Stimulated activated CD8-positive, alpha-beta memory T cell treated with anti-CD3 and anti-CD28 coated beads, Interleukin-12 subunit alpha, Interleukin-12 subunit beta, amount 100 ng/mL, for 24 hours (primary cell): ENCODE data around the gene ZNF324.
"Not testable (repeated sequence)": the region's sequence is repeated elsewhere in the genome, so short reads cannot be mapped to it uniquely, and the experiment has no call there.

Source experiments
- DNase-seq: peaks from one replicate; pipeline ENCODE4 v3.0.0-alpha.2; 2020; ENCODE audit errors: extremely low read depth

ZNF324 gene

DNA sequence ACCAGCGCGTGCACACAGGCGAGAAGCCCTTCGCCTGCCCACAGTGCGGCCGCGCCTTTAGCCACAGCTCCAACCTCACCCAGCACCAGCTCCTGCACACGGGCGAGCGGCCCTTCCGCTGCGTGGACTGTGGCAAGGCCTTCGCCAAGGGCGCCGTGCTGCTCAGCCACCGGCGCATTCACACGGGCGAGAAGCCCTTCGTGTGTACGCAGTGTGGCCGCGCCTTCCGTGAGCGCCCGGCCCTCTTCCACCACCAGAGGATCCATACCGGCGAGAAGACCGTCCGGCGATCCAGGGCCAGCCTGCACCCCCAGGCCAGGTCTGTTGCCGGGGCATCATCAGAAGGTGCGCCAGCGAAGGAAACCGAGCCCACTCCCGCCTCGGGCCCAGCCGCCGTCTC is 4.9 kb downstream of the ZNF324 start:
- DNase-seq, result no peak

- no peak for DNase-seq
Measured at GRCh38 chr19:58473775-58474174, 6.9 kb downstream of the ZNF324 start.

- DNase-seq, result no peak
Measured at GRCh38 chr19:58474291-58474996, 7.6 kb downstream of the ZNF324 start.

- no peak for DNase-seq
Measured at GRCh38 chr19:58474997-58475713, 8.3 kb downstream of the ZNF324 start.

- DNase-seq, result peak; percentile 92
Measured at GRCh38 chr19:58475714-58476497, 9.0 kb downstream of the ZNF324 start, which contains the start of gene ZNF446. ZNF446 (plus strand) TSS chr19:58476352; CDS start chr19:58477219, 867 bp downstream.

GRCh38 chr19:58476498-58477015 is 9.7 kb downstream of the ZNF324 start:
- no peak for DNase-seq

GRCh38 chr19:58477130-58477529 is 10.2 kb downstream of the ZNF324 start:
- DNase-seq, result no peak

- no peak for DNase-seq
Measured at GRCh38 chr19:58477871-58478270, 11.0 kb downstream of the ZNF324 start.

DNA sequence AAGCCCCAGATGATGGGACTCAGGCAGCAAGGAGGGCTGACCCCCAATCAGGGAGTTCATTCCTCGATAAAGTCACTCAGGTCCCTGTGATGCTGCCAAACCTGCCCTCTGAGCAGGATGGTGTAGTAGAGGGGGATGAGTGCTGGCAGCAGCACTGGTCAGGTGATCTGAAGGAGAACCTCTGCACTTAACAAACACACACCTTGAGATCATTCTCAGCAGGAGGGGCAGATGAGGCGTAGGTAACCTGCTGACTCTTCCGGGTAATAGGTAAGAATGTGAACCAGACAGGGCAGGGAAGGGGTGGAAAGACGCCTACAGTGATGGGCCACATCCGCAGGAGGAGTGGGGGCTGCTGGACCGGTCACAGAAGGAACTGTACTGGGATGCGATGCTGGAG is 12.4 kb downstream of the ZNF324 start:
- no peak for DNase-seq

- DNase-seq, result no peak
Measured at GRCh38 chr19:58479736-58480480, 13.0 kb downstream of the ZNF324 start.

- no peak for DNase-seq
Measured at GRCh38 chr19:58480481-58480830, 13.6 kb downstream of the ZNF324 start.

GRCh38 chr19:58480831-58481230 is 14.0 kb downstream of the ZNF324 start:
- no peak for DNase-seq

- DNase-seq, result no peak
Measured at GRCh38 chr19:58482372-58482771, 15.5 kb downstream of the ZNF324 start.

GRCh38 chr19:58483776-58484175 is 16.9 kb downstream of the ZNF324 start:
- no peak for DNase-seq

DNA sequence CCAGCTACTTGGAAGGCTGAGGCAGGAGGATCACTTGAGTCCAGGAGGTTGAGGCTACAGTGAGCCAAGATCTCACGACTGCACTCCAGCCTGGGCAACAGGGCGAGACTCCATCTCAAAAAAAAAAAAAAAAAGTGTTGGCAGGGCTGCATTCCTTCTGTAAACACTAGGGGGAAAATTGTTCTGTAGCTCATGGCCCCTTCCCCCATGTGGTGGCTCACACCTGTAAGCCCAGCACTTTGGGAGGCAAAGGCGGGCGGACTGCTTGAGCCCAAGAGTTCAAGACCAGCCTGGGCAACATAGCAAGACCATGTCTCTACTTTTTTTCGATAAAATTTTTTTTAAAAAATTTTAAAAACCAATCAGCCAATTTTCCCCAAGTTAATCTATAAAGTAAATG is 17.5 kb downstream of the ZNF324 start:
- not testable (repeated sequence) for DNase-seq

DNA sequence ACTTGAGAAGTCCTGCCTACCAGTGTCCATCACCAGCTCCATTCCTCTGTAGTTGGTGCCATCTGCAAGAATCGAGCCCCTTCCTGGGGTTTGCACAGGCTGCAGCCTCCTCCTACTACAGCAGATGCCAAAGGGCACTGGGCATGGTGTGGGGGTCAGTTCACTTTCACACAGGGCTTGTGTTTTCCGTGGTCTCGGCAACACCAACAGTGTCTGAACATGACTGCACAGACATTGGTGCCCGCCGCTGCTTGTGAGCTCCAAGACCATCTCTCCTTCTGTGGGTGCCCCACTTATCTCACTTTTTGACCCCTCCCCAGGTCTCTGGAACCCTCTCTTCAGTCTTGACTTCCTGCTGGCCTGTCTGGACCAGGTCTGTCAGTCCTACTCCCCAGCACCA is 24.5 kb downstream of the ZNF324 start:
- DNase-seq, result no peak

- no peak for DNase-seq
Measured at GRCh38 chr19:58492265-58492664, 25.4 kb downstream of the ZNF324 start.

GRCh38 chr19:58497634-58498170 is 30.8 kb downstream of the ZNF324 start:
- DNase-seq, result no peak

- DNase-seq, result no peak
Measured at GRCh38 chr19:58498316-58499020, 31.6 kb downstream of the ZNF324 start.

- peak; percentile 99 for DNase-seq
Measured at GRCh38 chr19:58499021-58499927, 32.4 kb downstream of the ZNF324 start.
